H9 (cell line): ENCODE data around the gene RCOR3. TPM values are rescaled to one million over a fixed set of nuclear protein-coding genes. Genes with fewer than 3 reads are reported as not detected.

ENCODE experiments used
- DNase-seq: peaks from one replicate; pipeline ENCODE4 v3.0.0-alpha.2; 2017
- H2AFZ ChIP-seq: one replicate; pipeline ENCODE4 v1.6.1; 2013; ENCODE audit warnings: mild to moderate bottlenecking, low read length, control low read depth, moderate library complexity
- H2AK5ac ChIP-seq: 2 replicates; pipeline ENCODE4 v1.6.1; 2013; ENCODE audit warnings: low read length, control low read depth, mixed read lengths; ENCODE audit not compliant: insufficient read length
- H2BK120ac ChIP-seq: one replicate; pipeline ENCODE4 v1.6.1; 2013; ENCODE audit warnings: low read depth, mild to moderate bottlenecking, low read length, control low read depth, inconsistent platforms; ENCODE audit not compliant: poor library complexity, severe bottlenecking
- H2BK12ac ChIP-seq: 2 replicates; pipeline ENCODE4 v1.6.1; 2013; ENCODE audit warnings: low read length, control low read depth, mixed read lengths, low read depth; ENCODE audit not compliant: insufficient read length
- H2BK15ac ChIP-seq: 2 replicates; pipeline ENCODE4 v1.6.1; 2013; ENCODE audit warnings: low read depth, low read length, control low read depth
- H2BK20ac ChIP-seq: one replicate; pipeline ENCODE4 v1.6.1; 2013; ENCODE audit warnings: low read depth, mild to moderate bottlenecking, low read length, control low read depth, inconsistent platforms; ENCODE audit not compliant: poor library complexity, severe bottlenecking
- H2BK5ac ChIP-seq: 2 replicates; pipeline ENCODE4 v1.6.1; 2013; ENCODE audit warnings: low read length, control low read depth, mixed read lengths; ENCODE audit not compliant: insufficient read length
- H3K14ac ChIP-seq: 2 replicates; pipeline ENCODE4 v1.6.1; 2013; ENCODE audit warnings: low read length, control low read depth; ENCODE audit not compliant: insufficient read depth
- H3K18ac ChIP-seq: 2 replicates; pipeline ENCODE4 v1.6.1; 2013; ENCODE audit warnings: low read depth, mild to moderate bottlenecking, mixed read lengths, low read length, control low read depth; ENCODE audit not compliant: insufficient read length
- H3K23ac ChIP-seq: 2 replicates; pipeline ENCODE4 v1.6.1; 2013; ENCODE audit warnings: low read length, control low read depth, mixed read lengths, low read depth; ENCODE audit not compliant: insufficient read length
- H3K23me2 ChIP-seq: 2 replicates; pipeline ENCODE4 v1.6.1; 2013; ENCODE audit warnings: low read depth, mild to moderate bottlenecking, mixed read lengths, low read length, control low read depth; ENCODE audit not compliant: insufficient read length, poor library complexity, severe bottlenecking
- H3K27ac ChIP-seq: 2 replicates; pipeline ENCODE4 v1.5.1; 2013; ENCODE audit warnings: low read length, control low read depth, mixed read lengths, low read depth; ENCODE audit not compliant: insufficient read length
- H3K27me3 ChIP-seq: 2 replicates; pipeline ENCODE4 v1.6.1; 2013; ENCODE audit warnings: low read length, control low read depth, inconsistent platforms; ENCODE audit not compliant: insufficient read depth
- H3K4ac ChIP-seq: 2 replicates; pipeline ENCODE4 v1.6.1; 2013; ENCODE audit warnings: low read depth, mild to moderate bottlenecking, control low read depth, inconsistent platforms, low read length, moderate library complexity
- H3K4me1 ChIP-seq: 2 replicates; pipeline ENCODE4 v1.6.1; 2013; ENCODE audit warnings: low read length, control low read depth, inconsistent platforms; ENCODE audit not compliant: insufficient read depth
- H3K4me2 ChIP-seq: 2 replicates; pipeline ENCODE4 v1.6.1; 2013; ENCODE audit warnings: low read length, control low read depth, mixed read lengths; ENCODE audit not compliant: insufficient read length, insufficient read depth
- H3K56ac ChIP-seq: 2 replicates; pipeline ENCODE4 v1.6.1; 2013; ENCODE audit warnings: low read depth, mild to moderate bottlenecking, mixed read lengths, low read length, control low read depth; ENCODE audit not compliant: insufficient read length
- H3K79me1 ChIP-seq: 2 replicates; pipeline ENCODE4 v1.6.1; 2013; ENCODE audit warnings: low read depth, mild to moderate bottlenecking, moderate library complexity, low read length, control low read depth, inconsistent platforms; ENCODE audit not compliant: insufficient read depth, poor library complexity, severe bottlenecking
- H3K79me2 ChIP-seq: 2 replicates; pipeline ENCODE4 v1.6.1; 2013; ENCODE audit warnings: low read length, control low read depth, inconsistent platforms; ENCODE audit not compliant: insufficient read depth
- H3K9ac ChIP-seq: 2 replicates; pipeline ENCODE4 v1.6.1; 2013; ENCODE audit warnings: low read length, control low read depth, mixed read lengths; ENCODE audit not compliant: insufficient read length; ENCODE audit errors: extremely low read depth
- H3K9me3 ChIP-seq: one replicate; pipeline ENCODE4 v1.6.1; 2013; ENCODE audit warnings: low read depth, low read length, inconsistent platforms; ENCODE audit not compliant: control insufficient read depth
- H3T11ph ChIP-seq: one replicate; pipeline ENCODE4 v1.6.1; 2013; ENCODE audit warnings: mild to moderate bottlenecking, low read length, control low read depth, inconsistent platforms
- H4K20me1 ChIP-seq: one replicate; pipeline ENCODE4 v1.6.1; 2013; ENCODE audit not compliant: control insufficient read depth, insufficient read length, insufficient read depth
- H4K5ac ChIP-seq: 2 replicates; pipeline ENCODE4 v1.6.1; 2013; ENCODE audit warnings: low read depth, mild to moderate bottlenecking, mixed read lengths, low read length, control low read depth; ENCODE audit not compliant: insufficient read length
- H4K8ac ChIP-seq: replicated peaks from 2 replicates; pipeline ENCODE4 v1.6.1; 2013; ENCODE audit warnings: low read length, control low read depth, mixed read lengths, low read depth; ENCODE audit not compliant: insufficient read length
- H4K91ac ChIP-seq: 2 replicates; pipeline ENCODE4 v1.6.1; 2013; ENCODE audit warnings: low read depth, mild to moderate bottlenecking, moderate library complexity, mixed read lengths, low read length, control low read depth; ENCODE audit not compliant: insufficient read length
- H3K27ac Mint-ChIP-seq, 3 experiments: 2 replicates in 2 of 3; 3 replicates in 1 of 3; pipeline ENCODE4 v1.8.0; 2020 to 2021; ENCODE audit warnings: mixed read lengths in 3 of 3, mild to moderate bottlenecking in 1 of 3, moderate library complexity in 1 of 3
- H3K27me3 Mint-ChIP-seq: 2 replicates; pipeline ENCODE4 v1.8.0; 2021; ENCODE audit warnings: low read depth, mild to moderate bottlenecking, moderate library complexity, mixed read lengths
- H3K36me3 Mint-ChIP-seq, 3 experiments: 2 replicates in 2 of 3; 3 replicates in 1 of 3; pipeline ENCODE4 v1.8.0; 2020 to 2021; ENCODE audit warnings: low read depth in 3 of 3, mixed read lengths in 3 of 3; ENCODE audit not compliant: insufficient read depth in 1 of 3
- H3K4me1 Mint-ChIP-seq, 2 experiments: 2 replicates each; pipeline ENCODE4 v1.8.0; 2020; ENCODE audit warnings: mixed read lengths in 2 of 2
- H3K4me3 Mint-ChIP-seq, 2 experiments: 2 replicates in 1 of 2; 3 replicates in 1 of 2; pipeline ENCODE4 v1.8.0; 2020 to 2021; ENCODE audit warnings: mild to moderate bottlenecking in 2 of 2, mixed read lengths in 2 of 2, moderate library complexity in 1 of 2
- H3K9me3 Mint-ChIP-seq, 2 experiments: 2 replicates in 1 of 2; 3 replicates in 1 of 2; pipeline ENCODE4 v1.8.0; 2020; ENCODE audit warnings: mild to moderate bottlenecking in 2 of 2, mixed read lengths in 2 of 2, moderate library complexity in 1 of 2
- CTCF ChIP-seq: fragments of 200-600 bp; sonication (generic); conservative IDR thresholded peaks from 3 replicates; pipeline ENCODE4 v1.8.0; 2021; ENCODE audit warnings: antibody characterized with exemption, mild to moderate bottlenecking
- WGBS: extraction: QIAGEN DNeasy Blood & Tissue Kit; methylation state at CpG from one replicate; pipeline ENCODE4 v1.1.7; 2013; ENCODE audit warnings: missing lambda C conversion rate, low lambda C conversion rate, mixed read lengths; ENCODE audit not compliant: insufficient read length; ENCODE audit errors: extremely low coverage; 5-methylcytosine and 5-hydroxymethylcytosine counted together
- total RNA-seq: library from RNA; stranded (reverse); gene quantifications from 2 replicates; pipeline ENCODE4 v1.2.1, GENCODE V29; 2021

Gene RCOR3
- total RNA-seq, 1 experiment from 2014 or later = 37.2 TPM

GRCh38 chr1:211336775-211337174 lies 77.6 kb downstream of the RCOR3 start:
- Histone ChIP-seq H2BK5ac (no peak overlapping the region), H3K9me3 (no peaks in the 10 kb centered on the region), H3K4me2 (no peak overlapping the region), H2BK20ac (no peak overlapping the region), H3T11ph (no peak overlapping the region), H2AK5ac (no peak overlapping the region), H3K9ac (no peak overlapping the region), H3K14ac (no peak overlapping the region), H4K91ac (no peak overlapping the region), H3K79me1 (no peaks in the 10 kb centered on the region), H3K23ac (no peak overlapping the region), H4K5ac (no peak overlapping the region), H3K27me3 (no peaks in the 10 kb centered on the region), H3K18ac (no peak overlapping the region), H3K79me2 (peaks cover 3% of the 10 kb centered on the region; the same call in 1 of the 2 replicates), H3K4me1 (peaks cover 8% of the 10 kb centered on the region), H4K20me1 (no peaks in the 10 kb centered on the region), H2BK15ac (no peak overlapping the region), H2BK12ac (no peak overlapping the region), H3K56ac (no peak overlapping the region), H2BK120ac (no peak overlapping the region), H2AFZ (no peak overlapping the region), H3K4ac (no peak overlapping the region), H3K23me2 (no peaks in the 10 kb centered on the region), H3K27ac (no peak overlapping the region), H4K8ac (no peak overlapping the region)
- no peak overlapping the region for H3K27ac Mint-ChIP-seq
- WGBS = no CpG with 5 or more reads among the region's 15 CpGs
- DNase-seq = no peak
- peaks cover 30 to 36% of the 10 kb centered on the region in 2 experiments for H3K4me1 Mint-ChIP-seq
- no peaks in the 10 kb centered on the region for H3K9me3 Mint-ChIP-seq
- TF ChIP-seq CTCF = no peak
- peaks cover 0 to 3% (median 2%) of the 10 kb centered on the region in 3 experiments; a peak in 1 of 7 replicates for H3K36me3 Mint-ChIP-seq
- no peaks in the 10 kb centered on the region for H3K27me3 Mint-ChIP-seq
- no peak overlapping the region for H3K4me3 Mint-ChIP-seq
